GM12878 (cell line): ENCODE measurements around the gene RDH16.
"Not testable (repeated sequence)": the region's sequence is repeated elsewhere in the genome, so short reads cannot be mapped to it uniquely, and the experiment has no call there.

Experiments used
- ATF2 ChIP-seq: IDR thresholded peaks from 2 replicates; pipeline ENCODE4 v1.6.1; 2012; ENCODE audit warnings: low read length, inconsistent platforms
- CTCF ChIP-seq, 3 experiments: IDR thresholded peaks in 2 of 3; conservative IDR thresholded peaks in 1 of 3; 2 replicates each; pipeline ENCODE4 v1.5.1; 2011; ENCODE audit warnings: low read depth in 3 of 3, low read length in 3 of 3, mild to moderate bottlenecking in 3 of 3, control low read depth in 2 of 3, moderate library complexity in 2 of 3, inconsistent platforms in 1 of 3, mixed read lengths in 1 of 3; ENCODE audit not compliant: control insufficient read depth in 2 of 3, insufficient read depth in 1 of 3; ENCODE audit errors: extremely low read depth in 1 of 3
- EZH2 ChIP-seq: IDR thresholded peaks from 2 replicates; pipeline ENCODE4 v1.6.1; 2012; ENCODE audit warnings: low read depth, mild to moderate bottlenecking, control low read depth, inconsistent platforms, low read length, borderline replicate concordance; ENCODE audit not compliant: control insufficient read depth
- GABPA ChIP-seq: IDR thresholded peaks from 2 replicates; pipeline ENCODE4 v1.6.1; 2014; ENCODE audit warnings: antibody characterized with exemption, low read depth, mild to moderate bottlenecking, inconsistent platforms
- HDAC6 ChIP-seq: fragments of 200-600 bp; sonication (generic); IDR thresholded peaks from one replicate; pipeline ENCODE4 v1.8.0; 2017; ENCODE audit warnings: antibody characterized with exemption; ENCODE audit not compliant: unreplicated experiment
- KDM1A ChIP-seq: fragments of 200-600 bp; sonication (generic); IDR thresholded peaks from 2 replicates; pipeline ENCODE4 v1.6.1; 2016; ENCODE audit warnings: borderline replicate concordance
- NFYB ChIP-seq: IDR thresholded peaks from 2 replicates; pipeline ENCODE4 v1.6.1; 2011; ENCODE audit warnings: low read depth, mild to moderate bottlenecking, low read length, improper control_type of control experiment, moderate library complexity; ENCODE audit not compliant: insufficient read depth
- POLR2A ChIP-seq: IDR thresholded peaks from 2 replicates; pipeline ENCODE4 v1.6.1; 2011; ENCODE audit warnings: low read depth, mild to moderate bottlenecking, low read length
- POLR2AphosphoS5 ChIP-seq: IDR thresholded peaks from 2 replicates; pipeline ENCODE4 v1.6.1; 2011; ENCODE audit warnings: mild to moderate bottlenecking, low read length, inconsistent platforms
- RCOR1 ChIP-seq: conservative IDR thresholded peaks from 2 replicates; pipeline ENCODE4 v1.6.1; 2012; ENCODE audit warnings: low read depth, low read length, improper control_type of control experiment
- SUZ12 ChIP-seq: fragments of 200-600 bp; sonication (generic); IDR thresholded peaks from one replicate; pipeline ENCODE4 v1.6.1; 2018; ENCODE audit warnings: antibody characterized with exemption, mild to moderate bottlenecking; ENCODE audit not compliant: unreplicated experiment
- ZNF274 ChIP-seq: IDR thresholded peaks from one replicate; pipeline ENCODE4 v1.8.0; 2011; ENCODE audit not compliant: insufficient read length, insufficient read depth
- ZSCAN29 ChIP-seq: fragments of 450-650 bp; IDR thresholded peaks from 2 replicates; pipeline ENCODE4 v1.6.1; 2017; ENCODE audit warnings: mild to moderate bottlenecking, moderate library complexity
- TF ChIP-seq, protein P1 (sequence below): fragments of 450-650 bp; IDR thresholded peaks from 2 replicates; pipeline ENCODE4 v1.6.1; 2016; ENCODE audit warnings: mild to moderate bottlenecking, moderate library complexity, borderline replicate concordance

DNA sequence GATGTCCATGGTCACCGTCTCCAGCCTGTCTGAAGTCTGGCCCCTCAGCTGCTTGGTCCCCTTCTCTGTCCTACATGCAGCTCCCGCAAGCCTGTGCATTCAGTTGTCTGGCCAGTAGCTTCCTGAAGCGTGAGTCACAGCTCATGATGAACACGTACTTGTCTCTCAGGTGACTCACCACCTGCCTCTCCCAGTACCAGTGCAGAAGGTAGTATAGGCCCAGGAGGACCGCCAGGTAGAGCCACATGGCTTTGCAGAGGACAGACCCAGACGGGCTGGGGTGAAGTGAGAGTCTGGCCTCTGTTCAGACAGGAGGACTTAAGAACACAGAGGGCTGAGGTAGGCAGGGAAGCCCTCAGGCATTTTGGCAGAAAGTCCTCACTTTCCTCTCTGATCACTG is 28.3 kb upstream of the RDH16 start:
- not testable (repeated sequence) for TF ChIP-seq HDAC6; ZSCAN29; CTCF (IDR thresholded peaks at IDR 0.05 in 2 of 3, conservative IDR thresholded peaks at IDR 0.05 in 1 of 3; ENCODE audit: control insufficient read depth in 2 of 3, extremely low read depth in 1 of 3, insufficient read depth in 1 of 3, low read depth in 3 of 3, low read length in 3 of 3); ZNF274; NFYB; EZH2; KDM1A; POLR2AphosphoS5; RCOR1; POLR2A; ATF2; SUZ12; GABPA
- TF ChIP-seq, protein P1, sequence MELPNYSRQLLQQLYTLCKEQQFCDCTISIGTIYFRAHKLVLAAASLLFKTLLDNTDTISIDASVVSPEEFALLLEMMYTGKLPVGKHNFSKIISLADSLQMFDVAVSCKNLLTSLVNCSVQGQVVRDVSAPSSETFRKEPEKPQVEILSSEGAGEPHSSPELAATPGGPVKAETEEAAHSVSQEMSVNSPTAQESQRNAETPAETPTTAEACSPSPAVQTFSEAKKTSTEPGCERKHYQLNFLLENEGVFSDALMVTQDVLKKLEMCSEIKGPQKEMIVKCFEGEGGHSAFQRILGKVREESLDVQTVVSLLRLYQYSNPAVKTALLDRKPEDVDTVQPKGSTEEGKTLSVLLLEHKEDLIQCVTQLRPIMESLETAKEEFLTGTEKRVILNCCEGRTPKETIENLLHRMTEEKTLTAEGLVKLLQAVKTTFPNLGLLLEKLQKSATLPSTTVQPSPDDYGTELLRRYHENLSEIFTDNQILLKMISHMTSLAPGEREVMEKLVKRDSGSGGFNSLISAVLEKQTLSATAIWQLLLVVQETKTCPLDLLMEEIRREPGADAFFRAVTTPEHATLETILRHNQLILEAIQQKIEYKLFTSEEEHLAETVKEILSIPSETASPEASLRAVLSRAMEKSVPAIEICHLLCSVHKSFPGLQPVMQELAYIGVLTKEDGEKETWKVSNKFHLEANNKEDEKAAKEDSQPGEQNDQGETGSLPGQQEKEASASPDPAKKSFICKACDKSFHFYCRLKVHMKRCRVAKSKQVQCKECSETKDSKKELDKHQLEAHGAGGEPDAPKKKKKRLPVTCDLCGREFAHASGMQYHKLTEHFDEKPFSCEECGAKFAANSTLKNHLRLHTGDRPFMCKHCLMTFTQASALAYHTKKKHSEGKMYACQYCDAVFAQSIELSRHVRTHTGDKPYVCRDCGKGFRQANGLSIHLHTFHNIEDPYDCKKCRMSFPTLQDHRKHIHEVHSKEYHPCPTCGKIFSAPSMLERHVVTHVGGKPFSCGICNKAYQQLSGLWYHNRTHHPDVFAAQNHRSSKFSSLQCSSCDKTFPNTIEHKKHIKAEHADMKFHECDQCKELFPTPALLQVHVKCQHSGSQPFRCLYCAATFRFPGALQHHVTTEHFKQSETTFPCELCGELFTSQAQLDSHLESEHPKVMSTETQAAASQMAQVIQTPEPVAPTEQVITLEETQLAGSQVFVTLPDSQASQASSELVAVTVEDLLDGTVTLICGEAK: not testable (repeated sequence)
